Measurements from ENCODE around the gene GTF2F2.

GTF2F2 gene

GRCh38 chr13:45303866-45304265 is 183.6 kb downstream of the GTF2F2 start:
- no peak for DNase-seq (ENCODE audit: low read depth)

GRCh38 chr13:45305079-45305478 is 184.8 kb downstream of the GTF2F2 start:
- no peak for DNase-seq (ENCODE audit: low read depth)

- DNase-seq (ENCODE audit: low read depth), result no peak
These were observed 186.7 kb downstream of the GTF2F2 start for GRCh38 chr13:45306966-45307365.

- DNase-seq (ENCODE audit: low read depth), result no peak
These were observed 190.2 kb downstream of the GTF2F2 start for GRCh38 chr13:45310341-45311131.

GRCh38 chr13:45314822-45315221 is 194.5 kb downstream of the GTF2F2 start:
- no peak for DNase-seq (ENCODE audit: low read depth)

- DNase-seq (ENCODE audit: low read depth), result no peak
These were observed 195.3 kb downstream of the GTF2F2 start for GRCh38 chr13:45315520-45316167.

GRCh38 chr13:45316338-45316737 is 196.0 kb downstream of the GTF2F2 start:
- DNase-seq (ENCODE audit: low read depth), result no peak

GRCh38 chr13:45316996-45317395 is 196.7 kb downstream of the GTF2F2 start:
- no peak for DNase-seq (ENCODE audit: low read depth)

- no peak for DNase-seq (ENCODE audit: low read depth)
These were observed 200.7 kb downstream of the GTF2F2 start for GRCh38 chr13:45320876-45321629.

GRCh38 chr13:45325806-45326205 is 205.5 kb downstream of the GTF2F2 start:
- no peak for DNase-seq (ENCODE audit: low read depth)

GRCh38 chr13:45327253-45327955 is 207.1 kb downstream of the GTF2F2 start:
- DNase-seq (ENCODE audit: low read depth), result no peak

- DNase-seq (ENCODE audit: low read depth), result no peak
These were observed 208.4 kb downstream of the GTF2F2 start for GRCh38 chr13:45328661-45329111.

- DNase-seq (ENCODE audit: low read depth), result no peak
These were observed 210.9 kb downstream of the GTF2F2 start for GRCh38 chr13:45331123-45331619.

GRCh38 chr13:45331692-45332035 is 211.4 kb downstream of the GTF2F2 start:
- DNase-seq (ENCODE audit: low read depth), result no peak

- no peak for DNase-seq (ENCODE audit: low read depth)
These were observed 211.9 kb downstream of the GTF2F2 start for GRCh38 chr13:45332036-45332830.

- no peak for DNase-seq (ENCODE audit: low read depth)
These were observed 212.5 kb downstream of the GTF2F2 start for GRCh38 chr13:45332831-45333219.

- no peak for DNase-seq (ENCODE audit: low read depth)
These were observed 213.1 kb downstream of the GTF2F2 start for GRCh38 chr13:45333251-45333976.
